Stomach (tissue), 9 donors: ENCODE data around the gene C1QTNF12. TPM values are rescaled to one million over a fixed set of nuclear protein-coding genes. Genes with fewer than 3 reads are reported as not detected.

ENCODE experiments used
- DNase-seq, 2 donors: peaks; one replicate each; pipeline versions ENCODE4 v3.0.0 to v3.0.0-alpha.2; 2013 to 2019
- H3K27ac ChIP-seq, 5 donors: fragments of 200-600 bp in 4 of 5; sonication (generic) in 4 of 5; one replicate each; pipeline ENCODE4 v1.5.1; 2013 to 2019; ENCODE audit warnings: mild to moderate bottlenecking in 1 of 5, moderate library complexity in 1 of 5
- H3K27me3 ChIP-seq, 3 donors: fragments of 200-600 bp; sonication (generic); one replicate each; pipeline ENCODE4 v1.5.1; 2017 to 2019; ENCODE audit warnings: mixed run types in 1 of 3
- H3K36me3 ChIP-seq, 4 donors: fragments of 200-600 bp; sonication (generic); 1 replicate in 3 of 4; 2 replicates in 1 of 4; pipeline ENCODE4 v1.5.1; 2016 to 2019
- H3K4me1 ChIP-seq, 4 donors: fragments of 200-600 bp; sonication (generic); one replicate each; pipeline ENCODE4 v1.5.1; 2016 to 2019
- H3K4me3 ChIP-seq, 4 donors: fragments of 200-600 bp; sonication (generic) in 3 of 4; one replicate each; pipeline ENCODE4 v1.5.1; 2016 to 2019; ENCODE audit warnings: mild to moderate bottlenecking in 1 of 4
- H3K9me3 ChIP-seq, 4 donors: fragments of 200-600 bp; sonication (generic); one replicate each; pipeline ENCODE4 v1.5.1; 2016 to 2019
- CTCF ChIP-seq, 7 experiments: fragments of 450-650 bp in 4 of 7; fragments of 200-600 bp in 3 of 7; sonication (generic) in 3 of 7; IDR thresholded peaks; one replicate each; pipeline ENCODE4 v1.5.1; 2016 to 2019; ENCODE audit warnings: antibody characterized with exemption in 7 of 7, control low read depth in 2 of 7, mild to moderate bottlenecking in 1 of 7
- EP300 ChIP-seq: sonication (generic); formaldehyde crosslinking; IDR thresholded peaks from one replicate; pipeline ENCODE4 v1.6.1; 2017; ENCODE audit warnings: antibody characterized with exemption
- POLR2A ChIP-seq, 4 donors: fragments of 450-650 bp; IDR thresholded peaks; one replicate each; pipeline ENCODE4 v1.6.1; 2016; ENCODE audit warnings: antibody characterized with exemption in 4 of 4, control low read depth in 2 of 4, mild to moderate bottlenecking in 1 of 4, moderate library complexity in 1 of 4
- POLR2AphosphoS5 ChIP-seq, 3 donors: sonication (generic); formaldehyde crosslinking; IDR thresholded peaks; one replicate each; pipeline ENCODE4 v1.6.1; 2016; ENCODE audit warnings: antibody characterized with exemption in 3 of 3
- WGBS, 5 donors: extraction: QIAGEN DNeasy Blood & Tissue Kit in 3 of 5; methylation state at CpG; one replicate each; pipeline versions ENCODE4 v1.1.5 to v1.1.7; 2013 to 2018; 5-methylcytosine and 5-hydroxymethylcytosine counted together
- intact Hi-C: fragments of 100-400 bp; cut with DNase I; formaldehyde crosslinking; loops from one replicate; pipeline ENCODE4 v1.15.1; 2023; ENCODE audit warnings: low total_unique reads
- polyA plus RNA-seq, 3 donors: library from polyadenylated mRNA; stranded (reverse); fragments of 200-250 nt; gene quantifications; one replicate each; pipeline ENCODE4 v1.2.3, GENCODE V29; 2013
- total RNA-seq, 5 donors: library from RNA; depleted of rRNA; stranded (reverse); fragments of >200 nt; gene quantifications; one replicate each; pipeline versions ENCODE4 v1.1.0 to v1.2.3, GENCODE V29; 2014 to 2016
- donor health status: healthy with polysubstance abuse.
- donor health status: Bipolar disorder and iron deficiency.
- donor health status: healthy.

The C1QTNF12 gene
- total and polyA plus RNA-seq, 8 donors: 1.5 to 21.3 (median 2.9) TPM; not detected in 2

GRCh38 chr1:1255611-1256010, 9.1 kb upstream of the C1QTNF12 start:
- Histone ChIP-seq H3K4me3 (no peak overlapping the region), H3K27me3 (no peaks in the 10 kb centered on the region), H3K4me1 (peaks cover 0 to 23% (median 5%) of the 10 kb centered on the region in 4 donors), H3K9me3 (no peaks in the 10 kb centered on the region), H3K27ac (no peak overlapping the region), H3K36me3 (peaks cover 37 to 90% (median 86%) of the 10 kb centered on the region in 4 donors)
- intact Hi-C loops: no loop called here
- 84 to 95% (median 93%) methylated on average over 10 of the region's 10 CpGs for WGBS, 5 donors
- DNase-seq: no peak
- TF ChIP-seq POLR2A (IDR thresholded peaks at IDR 0.05): no peak
- no peak for TF ChIP-seq EP300
- no peak for TF ChIP-seq CTCF (IDR thresholded peaks at IDR 0.05)
- no peak for TF ChIP-seq POLR2AphosphoS5 (IDR thresholded peaks at IDR 0.05)

- H3K36me3 ChIP-seq: peaks cover 35 to 86% (median 81%) of the 10 kb centered on the region in 4 donors
- intact Hi-C loops: no loop called here
- whole genome bisulfite sequencing, 5 donors: 89 to 94% (median 94%) methylated on average over 19 to 26 of the region's 26 CpGs
Observed at GRCh38 chr1:1255078-1255477, 8.6 kb upstream of the C1QTNF12 start.

GRCh38 chr1:1254667-1254998, 8.1 kb upstream of the C1QTNF12 start:
- DNase-seq: no peak
- Histone ChIP-seq H3K4me3 (no peak overlapping the region), H3K4me1 (peaks cover 0 to 25% (median 5%) of the 10 kb centered on the region in 4 donors), H3K27ac (no peak overlapping the region), H3K9me3 (no peaks in the 10 kb centered on the region), H3K36me3 (peaks cover 33 to 81% (median 76%) of the 10 kb centered on the region in 4 donors), H3K27me3 (no peaks in the 10 kb centered on the region)
- 81 to 87% (median 84%) methylated on average over 21 of the region's 21 CpGs for WGBS, 5 donors
- intact Hi-C loops: no loop called here
- TF ChIP-seq CTCF (IDR thresholded peaks at IDR 0.05): no peak
- no peak for TF ChIP-seq EP300
- TF ChIP-seq POLR2A (IDR thresholded peaks at IDR 0.05): no peak
- no peak for TF ChIP-seq POLR2AphosphoS5 (IDR thresholded peaks at IDR 0.05)

More at GRCh38 chr1:1255078-1255477, 8.6 kb upstream of the C1QTNF12 start:
- Histone ChIP-seq H3K4me1 (peaks cover 0 to 27% (median 5%) of the 10 kb centered on the region in 4 donors), H3K9me3 (no peaks in the 10 kb centered on the region), H3K4me3 (no peak overlapping the region), H3K27ac (no peak overlapping the region), H3K27me3 (no peaks in the 10 kb centered on the region)
- TF ChIP-seq EP300 (no peak), CTCF (IDR thresholded peaks at IDR 0.05) (no peak), POLR2AphosphoS5 (IDR thresholded peaks at IDR 0.05) (no peak), POLR2A (IDR thresholded peaks at IDR 0.05) (no peak)
- no peak for DNase-seq

GRCh38 chr1:1253972-1254666, 7.6 kb upstream of the C1QTNF12 start:
- H3K4me3 ChIP-seq: no peak overlapping the region
- no peak overlapping the region for H3K27ac ChIP-seq
- peaks cover 0 to 20% (median 4%) of the 10 kb centered on the region in 4 donors for H3K4me1 ChIP-seq
- no peak for TF ChIP-seq CTCF (IDR thresholded peaks at IDR 0.05)
- no peak for TF ChIP-seq POLR2AphosphoS5 (IDR thresholded peaks at IDR 0.05)
- TF ChIP-seq EP300: no peak
- TF ChIP-seq POLR2A (IDR thresholded peaks at IDR 0.05): no peak
- H3K27me3 ChIP-seq: no peaks in the 10 kb centered on the region
- no peaks in the 10 kb centered on the region for H3K9me3 ChIP-seq
- DNase-seq: no peak
- WGBS, 5 donors: 93 to 96% (median 95%) methylated on average over 50 of the region's 50 CpGs
- H3K36me3 ChIP-seq: peaks cover 29 to 76% (median 71%) of the 10 kb centered on the region in 4 donors
- intact Hi-C loops: no loop called here
